Sigmoid colon (tissue), 4 donors: Measurements from ENCODE around the gene SPINDOC.

Experiments
- EP300 ChIP-seq, 4 donors: sonication (generic); formaldehyde crosslinking; IDR thresholded peaks; one replicate each; pipeline ENCODE4 v1.6.1; 2017; ENCODE audit warnings: antibody characterized with exemption in 4 of 4
- POLR2A ChIP-seq, 2 donors: fragments of 450-650 bp; IDR thresholded peaks; one replicate each; pipeline ENCODE4 v1.6.1; 2016; ENCODE audit warnings: antibody characterized with exemption in 2 of 2, mild to moderate bottlenecking in 2 of 2, moderate library complexity in 2 of 2
- TF ChIP-seq, protein P1 (sequence below), 4 experiments: fragments of 450-650 bp in 3 of 4; fragments of 200-600 bp in 1 of 4; IDR thresholded peaks; one replicate each; pipeline ENCODE4 v1.5.1; 2016 to 2019; ENCODE audit warnings: antibody characterized with exemption in 4 of 4, mild to moderate bottlenecking in 3 of 4, moderate library complexity in 2 of 4

DNA sequence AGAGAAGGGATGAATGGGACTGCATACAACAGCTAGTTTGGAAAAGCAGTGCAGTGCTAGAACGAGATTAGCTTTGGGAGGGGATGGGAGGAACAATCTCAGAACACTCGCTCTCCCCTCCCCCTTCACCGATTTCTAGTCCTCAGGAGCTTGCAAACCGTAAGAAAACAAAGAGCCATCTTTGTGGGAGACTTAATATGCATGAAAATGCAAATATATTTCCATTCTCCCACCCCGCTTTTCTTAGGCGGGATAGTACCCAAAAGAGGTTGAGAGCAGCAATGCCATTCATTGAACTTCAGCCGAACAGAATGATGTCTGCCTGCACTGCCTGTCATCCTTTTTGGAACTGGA is 1.1 kb downstream of the SPINDOC start:
- no peak for TF ChIP-seq POLR2A (IDR thresholded peaks at IDR 0.05)
- TF ChIP-seq, protein P1, sequence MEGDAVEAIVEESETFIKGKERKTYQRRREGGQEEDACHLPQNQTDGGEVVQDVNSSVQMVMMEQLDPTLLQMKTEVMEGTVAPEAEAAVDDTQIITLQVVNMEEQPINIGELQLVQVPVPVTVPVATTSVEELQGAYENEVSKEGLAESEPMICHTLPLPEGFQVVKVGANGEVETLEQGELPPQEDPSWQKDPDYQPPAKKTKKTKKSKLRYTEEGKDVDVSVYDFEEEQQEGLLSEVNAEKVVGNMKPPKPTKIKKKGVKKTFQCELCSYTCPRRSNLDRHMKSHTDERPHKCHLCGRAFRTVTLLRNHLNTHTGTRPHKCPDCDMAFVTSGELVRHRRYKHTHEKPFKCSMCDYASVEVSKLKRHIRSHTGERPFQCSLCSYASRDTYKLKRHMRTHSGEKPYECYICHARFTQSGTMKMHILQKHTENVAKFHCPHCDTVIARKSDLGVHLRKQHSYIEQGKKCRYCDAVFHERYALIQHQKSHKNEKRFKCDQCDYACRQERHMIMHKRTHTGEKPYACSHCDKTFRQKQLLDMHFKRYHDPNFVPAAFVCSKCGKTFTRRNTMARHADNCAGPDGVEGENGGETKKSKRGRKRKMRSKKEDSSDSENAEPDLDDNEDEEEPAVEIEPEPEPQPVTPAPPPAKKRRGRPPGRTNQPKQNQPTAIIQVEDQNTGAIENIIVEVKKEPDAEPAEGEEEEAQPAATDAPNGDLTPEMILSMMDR (IDR thresholded peaks at IDR 0.05): no peak
- no peak for TF ChIP-seq EP300 (IDR thresholded peaks at IDR 0.05)
